Activated CD4-positive, alpha-beta T cell treated with anti-CD3 and anti-CD28 coated beads for 48 hours (primary cell): ENCODE results near the gene NCKAP1.
"Not testable (repeated sequence)": the region's sequence is repeated elsewhere in the genome, so short reads cannot be mapped to it uniquely, and the experiment has no call there.

ENCODE experiments used
- DNase-seq: peaks from one replicate; pipeline ENCODE4 v3.0.0-alpha.2; 2020

NCKAP1 gene

DNA sequence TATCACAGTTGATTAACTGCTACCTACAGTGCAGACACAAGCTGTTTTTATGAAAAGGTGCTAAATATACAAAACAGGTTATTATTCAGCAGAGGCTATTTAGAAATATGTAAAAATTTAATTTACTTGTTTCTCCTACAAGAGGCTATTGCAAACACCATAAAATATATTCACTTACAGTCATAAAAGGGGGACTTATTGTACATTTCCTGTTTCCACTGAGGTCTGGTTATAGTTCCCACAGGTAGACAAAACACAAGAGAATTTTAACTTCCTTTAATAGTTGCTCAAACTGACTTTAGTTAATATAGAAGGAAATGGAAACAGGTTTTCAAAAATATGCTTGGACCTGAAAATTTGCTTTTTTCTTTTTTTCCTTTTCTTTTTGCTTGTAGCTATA, 131.8 kb downstream of the NCKAP1 start:
- no peak for DNase-seq

DNA sequence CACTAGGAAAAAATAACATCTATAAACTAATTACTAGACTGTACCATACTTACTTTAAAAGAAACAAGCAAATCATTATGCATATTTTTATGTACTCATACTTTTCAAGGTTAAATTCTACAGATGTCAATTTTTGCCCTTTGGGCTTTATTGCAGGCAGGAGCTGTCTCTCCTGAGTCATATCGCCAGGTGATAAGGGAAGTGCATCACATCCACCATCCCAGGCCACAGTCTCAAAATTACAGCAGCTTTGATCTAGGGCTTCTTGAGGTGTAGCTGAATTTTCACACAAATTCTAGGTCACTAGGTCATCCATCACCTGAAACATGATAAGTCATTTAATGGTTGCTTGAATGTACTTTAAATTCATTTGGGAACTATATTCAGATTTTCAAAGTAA, 133.4 kb downstream of the NCKAP1 start:
- DNase-seq = peak; percentile 6

DNA sequence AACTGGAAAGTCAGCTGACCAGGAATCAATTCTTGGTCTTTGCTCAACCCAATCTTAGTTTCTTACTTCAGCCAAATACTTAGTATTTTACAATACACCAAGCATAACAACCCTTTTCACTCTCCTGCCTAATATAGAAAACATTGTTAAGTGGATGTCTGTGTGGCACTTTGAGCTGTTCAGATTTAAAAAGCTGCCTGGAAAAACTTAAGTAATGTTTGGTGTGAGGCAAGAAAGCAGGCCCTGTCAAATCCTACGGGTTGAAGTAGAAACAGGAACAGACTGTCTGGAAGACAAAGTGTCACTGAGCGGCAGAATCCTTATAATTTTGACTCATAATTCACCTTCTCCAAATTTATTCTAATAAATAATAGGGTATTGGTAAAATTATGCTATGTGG, 134.7 kb downstream of the NCKAP1 start:
- DNase-seq = no peak

DNA sequence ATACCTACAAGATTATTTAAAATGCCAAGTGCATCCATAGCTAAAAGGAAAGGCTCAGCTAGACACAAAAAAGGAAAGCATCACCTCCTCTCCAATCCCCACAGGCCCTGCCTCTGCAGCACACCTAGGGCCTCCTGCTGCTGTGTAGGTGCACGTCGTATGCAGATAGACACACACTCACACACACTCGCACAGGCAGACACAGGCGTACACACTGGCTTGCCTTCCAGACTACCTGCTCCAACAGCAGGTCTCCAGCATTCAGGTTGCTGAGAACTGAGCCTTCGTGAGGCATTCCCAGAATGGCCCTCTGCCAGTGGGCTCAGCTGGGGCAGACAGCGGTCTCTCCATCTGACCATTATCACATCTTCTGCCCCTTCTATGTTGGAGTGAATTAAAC, 136.5 kb downstream of the NCKAP1 start:
- DNase-seq = no peak

DNA sequence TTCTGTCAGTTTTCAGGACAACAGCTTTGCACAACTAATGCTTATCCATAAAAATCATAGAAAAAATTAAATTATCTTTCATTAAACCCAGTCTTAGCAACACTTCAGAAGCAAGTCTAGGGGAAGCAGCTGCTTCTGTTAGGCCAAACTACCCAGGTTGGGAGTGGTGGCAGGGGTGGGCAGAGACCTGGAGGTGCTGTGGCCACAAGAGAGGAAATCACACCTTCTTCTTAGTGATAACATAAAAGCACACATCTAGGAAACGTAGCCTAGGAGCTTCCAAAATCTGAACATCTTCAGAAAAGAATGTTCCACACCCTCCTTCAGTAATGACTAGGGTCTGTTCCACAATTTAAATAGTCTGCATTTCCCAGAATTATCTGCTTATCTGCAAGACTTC, 139.5 kb downstream of the NCKAP1 start:
- DNase-seq = no peak

DNA sequence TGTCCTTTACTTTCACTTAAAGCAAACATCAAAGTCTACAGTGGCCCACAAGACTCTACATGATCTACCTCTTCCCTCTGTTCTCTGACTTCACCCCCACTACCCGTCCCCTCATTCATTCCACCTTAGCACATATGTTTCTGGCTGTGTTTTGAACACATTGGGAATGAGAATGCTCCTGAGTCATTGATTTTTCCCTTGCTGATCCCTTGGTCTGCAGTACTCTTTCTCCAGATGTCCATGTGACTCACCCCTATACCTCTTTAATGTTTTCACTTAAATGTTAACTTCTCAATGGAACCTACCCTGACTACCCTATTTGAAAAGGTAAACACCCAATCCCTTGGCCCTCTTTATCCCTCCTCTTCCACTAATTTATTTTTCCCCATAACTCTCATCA, 141.1 kb downstream of the NCKAP1 start:
- no peak for DNase-seq

DNA sequence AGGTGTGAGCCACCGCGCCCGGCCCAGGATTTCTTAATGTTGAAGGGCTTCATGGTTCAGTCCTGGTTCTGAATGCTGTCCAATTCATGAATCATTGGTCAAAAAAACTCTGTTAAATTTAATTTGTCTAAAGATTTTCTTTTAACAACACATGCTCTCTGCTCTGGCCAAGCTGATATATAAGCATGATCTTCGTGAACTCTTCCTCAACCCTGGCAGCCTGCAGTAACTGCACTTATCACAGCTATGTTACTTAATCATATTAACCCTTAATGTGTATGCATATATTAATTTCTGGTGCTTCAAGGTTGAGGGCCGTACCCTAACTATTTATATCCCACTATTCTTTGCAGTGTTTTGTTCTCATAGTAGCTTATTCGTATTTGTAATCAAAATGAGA, 142.5 kb downstream of the NCKAP1 start:
- DNase-seq = no peak

DNA sequence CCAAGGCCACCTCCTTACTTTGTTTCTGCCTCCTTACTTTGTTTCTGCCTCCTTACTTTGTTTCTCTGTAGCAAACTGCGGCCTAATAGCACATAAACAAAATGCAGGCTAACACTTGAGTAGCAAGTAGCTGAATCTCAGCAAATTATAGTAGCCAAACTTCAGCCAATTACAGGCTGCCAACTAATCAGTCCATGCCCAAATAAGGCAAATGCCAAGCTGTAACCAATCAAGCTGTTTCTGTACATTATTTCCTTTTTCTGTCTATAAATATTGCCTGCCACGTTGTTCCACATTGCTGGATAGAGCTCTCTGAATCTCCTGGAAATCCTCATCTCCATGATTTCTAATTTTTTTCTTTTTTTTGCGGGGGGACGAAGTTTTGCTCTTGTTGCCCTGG, 143.1 kb downstream of the NCKAP1 start:
- DNase-seq = no peak

DNA sequence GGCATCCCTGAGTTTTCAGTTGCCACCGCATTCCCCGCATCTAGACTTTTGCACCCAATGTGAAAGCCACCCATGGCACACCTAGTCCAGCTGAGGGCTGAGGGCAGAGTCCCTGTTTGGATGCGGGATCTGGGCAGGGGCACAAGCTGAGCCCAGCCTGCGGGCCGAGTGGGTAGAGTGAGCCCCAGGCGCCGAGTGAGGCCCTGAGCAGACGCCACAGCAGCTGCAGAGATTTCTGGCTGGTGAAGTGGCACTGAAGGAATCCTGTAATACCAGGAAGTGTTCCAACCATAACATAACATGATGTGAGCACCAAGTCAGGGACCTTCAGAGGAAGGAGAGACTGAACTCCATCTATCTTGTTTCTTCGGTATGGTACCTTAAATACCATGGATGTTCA, 144.1 kb downstream of the NCKAP1 start:
- DNase-seq = no peak

DNA sequence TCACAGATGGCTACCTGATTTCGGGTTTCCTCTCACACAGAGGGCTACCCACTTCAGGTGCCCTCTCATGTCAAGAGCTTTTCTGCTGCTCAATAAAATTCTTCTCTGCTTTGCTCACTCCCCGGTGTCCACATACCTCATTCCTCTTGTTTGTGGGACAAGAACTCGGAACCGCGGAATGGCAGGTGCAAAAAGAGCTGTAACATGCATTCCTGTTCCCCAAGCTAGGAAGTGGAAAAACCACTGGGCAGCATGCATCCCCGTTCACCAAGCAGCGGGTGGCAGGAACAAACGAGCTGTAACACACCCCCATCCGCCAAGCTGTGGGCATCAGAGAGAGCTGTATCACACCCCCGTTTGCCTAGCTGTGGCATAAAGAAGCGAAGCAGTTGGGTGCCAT, 144.6 kb downstream of the NCKAP1 start:
- DNase-seq = no peak

DNA sequence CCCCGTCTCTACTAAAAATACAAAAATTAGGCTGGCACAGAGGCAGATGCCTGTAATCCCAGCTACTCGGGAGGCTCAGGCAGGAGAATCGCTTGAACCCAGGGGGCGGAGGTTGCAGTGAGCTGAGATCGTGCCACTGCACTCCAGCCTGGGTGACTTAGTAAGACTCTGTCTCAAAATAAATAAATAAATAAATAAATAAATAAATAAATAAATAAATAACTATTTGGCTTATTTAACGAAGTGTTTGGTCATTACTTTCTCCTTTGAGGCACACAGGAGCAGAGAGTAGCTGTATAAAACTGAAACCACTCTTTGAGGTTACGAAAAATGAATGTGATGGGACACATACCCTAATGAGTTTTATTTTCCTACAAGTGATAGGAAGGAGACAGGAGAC, 145.2 kb downstream of the NCKAP1 start:
- not testable (repeated sequence) for DNase-seq

DNA sequence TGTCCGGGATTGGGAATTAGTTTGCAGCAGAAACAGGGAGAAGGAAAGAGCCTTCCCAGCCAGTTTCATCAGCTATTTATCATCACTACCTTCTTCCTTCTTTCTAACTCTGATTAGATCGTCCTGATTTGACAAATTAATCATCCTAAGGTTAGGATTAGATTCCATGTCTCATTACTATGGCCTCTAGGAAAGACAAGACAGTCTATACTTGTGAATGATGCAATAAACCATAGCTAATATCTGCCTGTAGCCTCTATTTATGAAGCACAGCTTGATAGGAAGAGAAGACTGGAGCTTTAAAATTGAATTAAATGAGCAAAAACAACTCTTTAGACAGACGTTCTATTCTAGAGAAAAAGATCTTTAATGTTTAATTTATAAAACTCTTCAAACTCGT, 146.6 kb downstream of the NCKAP1 start:
- no peak for DNase-seq

DNA sequence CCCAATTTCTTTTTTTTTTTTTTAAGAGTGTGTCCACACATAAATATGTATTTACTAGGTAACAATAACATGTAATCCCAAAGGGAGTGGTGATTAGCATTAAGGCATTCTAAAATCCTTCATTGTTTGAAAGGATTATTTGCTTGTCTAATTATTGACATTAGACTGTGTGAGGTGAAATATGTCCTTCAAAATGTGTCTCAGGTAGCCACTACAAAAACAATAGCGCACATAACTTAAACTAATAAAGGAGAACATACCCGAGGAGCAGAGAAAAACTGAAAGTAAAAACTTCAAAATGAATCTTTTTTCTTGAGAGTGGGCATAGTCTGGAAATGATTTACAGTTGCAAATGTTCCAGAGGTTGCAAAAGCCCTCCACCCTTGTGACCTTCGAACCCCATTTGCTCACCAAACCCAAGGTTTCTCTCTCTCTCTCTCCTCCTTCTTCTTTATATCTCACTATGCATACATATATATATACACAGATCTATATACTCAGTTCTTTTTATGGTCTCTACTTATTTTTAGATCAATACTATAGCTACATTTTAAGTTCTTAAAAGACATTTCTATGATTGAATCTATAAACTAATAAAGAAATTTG, 147.4 kb downstream of the NCKAP1 start:
- no peak for DNase-seq

DNA sequence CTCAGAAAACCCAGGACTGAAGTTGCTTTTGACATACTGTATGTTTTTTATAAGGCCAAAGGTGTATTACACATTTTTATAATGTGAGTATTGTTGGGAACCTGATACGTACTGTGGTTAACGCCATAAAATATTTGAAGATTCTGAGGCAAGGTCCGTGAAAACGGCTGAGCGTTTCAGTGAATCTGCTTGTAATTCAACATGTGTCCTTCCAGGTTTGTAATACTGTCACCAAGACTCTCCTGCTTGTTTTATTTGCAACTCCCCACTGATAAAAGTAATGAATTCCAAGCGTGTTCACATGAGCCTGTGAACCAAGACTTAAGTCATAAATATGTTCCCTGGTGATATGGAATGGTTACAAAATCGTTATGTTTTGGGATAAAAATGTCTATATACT, 148.0 kb downstream of the NCKAP1 start:
- DNase-seq = no peak

DNA sequence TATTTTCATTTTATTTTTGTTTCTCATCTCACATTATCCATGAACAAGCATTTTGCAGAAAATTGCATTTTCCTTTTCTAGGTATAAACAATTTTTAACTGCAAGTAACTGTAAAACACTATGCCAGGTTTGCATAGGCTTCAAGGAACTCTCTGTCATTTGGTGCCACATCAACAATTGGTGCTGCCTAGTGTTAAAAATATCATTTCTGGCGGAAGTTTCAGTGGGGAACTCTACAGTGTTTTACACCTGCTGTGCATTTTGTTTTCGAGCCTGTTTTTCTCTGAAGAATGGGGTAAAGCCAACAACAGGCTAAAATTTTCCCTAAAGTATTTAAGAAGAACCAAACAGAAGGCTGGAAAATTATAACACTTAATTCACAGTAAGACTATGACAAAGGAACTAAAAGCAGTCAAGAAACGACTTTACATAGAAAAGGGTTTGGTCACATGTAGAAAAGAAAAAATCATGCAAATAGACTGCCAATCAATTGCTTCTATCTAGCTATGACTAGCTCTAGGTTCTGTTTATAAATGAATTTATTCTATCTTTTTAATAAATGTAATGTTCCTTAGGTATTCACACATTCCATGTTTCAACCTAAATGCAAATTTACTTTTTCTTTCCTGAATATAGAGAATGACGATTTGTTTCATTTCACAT, 150.4 kb downstream of the NCKAP1 start:
- no peak for DNase-seq

DNA sequence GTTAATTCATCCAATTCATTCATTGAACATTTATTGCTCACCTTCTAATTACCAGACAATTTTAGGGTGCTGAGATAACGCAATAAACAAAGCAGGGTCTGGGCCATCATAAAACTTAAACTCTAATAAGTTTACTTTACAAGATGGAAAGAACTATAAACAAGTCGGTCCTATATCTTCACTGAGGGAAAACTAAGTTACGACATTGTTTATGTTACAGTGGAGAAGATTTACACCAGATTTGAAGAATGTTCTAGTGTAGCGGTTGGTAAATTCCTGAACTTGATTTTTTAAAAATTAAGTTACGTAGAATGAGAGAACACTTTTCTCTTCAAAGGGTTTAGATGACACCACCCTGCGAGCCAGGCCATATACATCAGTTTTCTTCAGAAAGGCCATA, 151.2 kb downstream of the NCKAP1 start:
- no peak for DNase-seq

DNA sequence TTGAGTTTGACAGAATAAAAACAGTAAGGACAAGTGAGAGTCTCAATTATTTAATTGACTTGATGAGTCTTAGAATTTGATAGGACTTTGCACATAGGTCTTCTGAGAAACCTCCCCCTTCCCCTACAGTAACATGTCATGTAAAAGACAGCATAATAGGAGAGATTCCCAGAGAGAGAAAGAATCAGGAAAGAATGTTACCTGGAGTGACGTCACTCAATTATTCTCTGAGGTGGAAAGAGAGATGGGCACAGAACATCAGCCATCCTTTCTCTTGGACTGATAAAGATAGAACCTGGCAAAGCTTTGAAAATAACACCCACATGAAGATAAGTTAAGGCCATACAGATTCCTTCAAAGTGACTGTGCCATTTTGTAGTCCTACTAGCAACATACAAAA, 152.5 kb downstream of the NCKAP1 start:
- no peak for DNase-seq

DNA sequence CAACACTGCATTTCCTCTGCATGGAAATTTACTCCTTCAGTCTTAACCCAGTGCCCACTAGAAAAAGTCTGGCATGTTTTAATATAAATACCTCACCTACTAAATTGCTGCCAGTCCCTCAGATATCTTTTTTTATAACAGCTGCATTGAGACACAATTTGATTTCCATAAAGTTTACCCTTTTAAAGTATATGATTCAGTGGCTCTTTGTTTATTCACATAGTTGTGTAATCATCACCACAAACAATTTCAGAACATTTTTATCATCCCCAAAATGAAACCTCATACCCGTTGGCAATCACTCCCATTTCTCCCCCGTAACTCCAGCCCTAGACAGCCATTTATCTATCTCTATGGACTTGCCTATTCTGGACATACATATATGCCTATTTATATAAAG, 154.8 kb downstream of the NCKAP1 start:
- DNase-seq = no peak

DNA sequence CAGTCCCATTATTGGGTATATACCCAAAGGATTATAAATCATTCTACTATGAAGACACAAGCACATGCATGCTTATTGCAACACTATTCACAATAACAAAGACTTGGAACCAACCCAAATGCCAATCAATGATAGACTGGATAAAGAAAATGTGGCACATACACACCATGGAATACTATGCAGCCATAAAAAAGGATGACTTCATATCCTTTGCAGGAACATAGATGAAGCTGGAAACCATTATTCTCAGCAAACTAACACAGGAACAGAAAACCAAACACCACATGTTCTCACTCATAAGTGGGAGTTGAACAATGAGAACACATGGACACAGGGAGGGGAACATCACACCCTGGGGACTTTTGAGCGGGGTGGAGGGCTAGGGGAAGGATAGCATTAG, 158.2 kb downstream of the NCKAP1 start:
- not testable (repeated sequence) for DNase-seq

DNA sequence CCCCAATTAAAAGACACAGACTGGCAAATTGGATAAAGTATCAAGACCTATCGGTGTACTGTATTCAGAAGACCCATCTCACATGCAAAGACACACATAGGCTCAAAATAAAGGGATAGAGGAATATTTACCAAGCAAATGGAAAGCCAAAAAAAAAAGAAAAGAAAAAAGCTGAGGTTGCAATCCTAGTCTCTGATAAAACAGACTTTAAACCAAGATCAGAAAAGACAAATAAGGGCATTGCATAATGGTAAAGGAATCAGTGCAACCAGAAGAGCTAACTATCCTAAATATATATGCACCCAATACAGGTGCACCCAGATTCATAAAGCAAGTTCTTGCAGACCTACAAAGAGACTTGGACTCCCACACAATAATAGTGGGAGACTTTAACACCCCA, 161.6 kb downstream of the NCKAP1 start:
- not testable (repeated sequence) for DNase-seq

DNA sequence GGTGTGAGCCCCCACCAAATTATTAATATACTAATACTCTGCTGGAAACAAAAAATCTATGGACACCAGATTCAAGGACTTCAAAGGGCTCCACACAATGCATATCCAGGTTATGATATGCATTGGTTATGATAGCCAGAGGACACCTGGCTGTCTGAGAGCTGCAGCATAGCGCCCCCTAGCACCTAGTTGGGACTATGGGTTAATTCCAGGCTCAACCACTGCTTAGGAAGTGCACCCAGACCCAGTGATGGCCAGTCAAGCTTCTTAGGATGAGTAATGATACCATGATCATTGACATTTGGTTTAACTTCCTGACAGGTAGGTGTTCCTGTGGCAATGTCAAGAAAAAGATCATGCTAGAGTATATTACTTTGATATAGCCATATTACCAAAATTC, 168.0 kb downstream of the NCKAP1 start:
- peak; percentile 34 for DNase-seq

DNA sequence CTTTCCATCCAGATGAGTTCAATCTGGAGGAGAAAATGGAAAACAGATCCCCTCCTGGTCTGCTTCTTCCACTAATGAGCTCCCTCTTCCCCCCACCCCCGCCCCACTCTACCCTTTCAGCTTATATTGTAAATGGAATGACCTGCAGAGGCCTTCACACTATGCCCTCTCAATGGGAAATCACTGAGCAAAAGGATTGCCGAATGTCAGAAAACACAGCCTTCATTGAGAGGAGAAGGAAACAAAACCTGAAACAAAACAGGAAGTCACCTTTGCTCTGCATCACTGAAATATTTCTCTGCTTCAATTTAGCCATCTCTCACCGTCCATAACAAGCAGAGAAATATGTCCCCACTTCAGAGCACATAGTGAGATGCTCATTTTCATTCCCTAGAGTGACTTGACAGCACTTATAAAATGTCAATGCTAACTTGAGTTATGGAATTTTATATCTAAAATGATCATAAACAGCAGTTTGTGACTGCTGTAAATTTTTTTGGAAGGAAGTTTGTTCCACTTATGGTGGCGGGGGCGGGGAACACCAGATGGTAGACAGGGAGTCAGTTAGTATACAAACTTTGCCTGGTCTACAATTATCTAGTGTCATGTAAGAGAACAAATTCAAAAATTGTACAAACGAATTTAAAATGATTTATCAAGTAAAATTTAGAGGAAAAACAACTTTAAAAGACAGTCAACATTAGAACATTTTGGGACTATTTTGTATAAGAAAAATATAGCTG, 170.0 kb downstream of the NCKAP1 start:
- no peak for DNase-seq

DNA sequence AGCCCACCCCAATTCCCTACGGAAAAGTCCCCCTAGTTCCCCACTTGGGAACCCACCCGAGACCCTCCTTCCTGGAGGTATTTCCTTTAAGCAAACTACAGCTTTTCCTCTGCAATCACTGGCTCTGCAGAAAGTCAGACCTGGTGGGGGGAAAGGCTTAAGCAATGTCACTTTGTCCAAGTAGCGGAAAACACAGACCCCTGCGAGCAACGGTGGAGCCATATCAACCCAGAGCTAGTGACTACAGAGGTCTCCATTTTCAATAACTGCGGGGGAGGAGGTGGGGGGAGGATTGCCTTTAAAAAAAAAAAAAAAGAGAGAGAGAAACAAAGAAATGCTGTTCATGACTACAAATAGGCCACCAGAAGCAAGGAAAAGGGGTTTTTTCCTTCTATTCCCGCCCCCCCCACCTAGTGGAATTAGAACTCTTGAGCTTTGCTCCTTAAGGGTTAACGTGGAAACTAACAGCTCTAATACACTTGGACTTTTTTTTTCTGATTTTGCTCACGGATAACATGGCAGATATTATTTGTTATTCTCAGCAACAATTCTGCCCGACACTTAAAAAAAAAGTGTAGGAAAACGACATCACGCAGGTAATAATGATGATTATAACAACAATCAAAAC, 170.7 kb downstream of the NCKAP1 start:
- no peak for DNase-seq
